IMR-90 (cell line): ENCODE results near the gene SHOX. TPM values are rescaled to one million over a fixed set of nuclear protein-coding genes. Genes with fewer than 3 reads are reported as not detected.
"Not testable (repeated sequence)": the region's sequence is repeated elsewhere in the genome, so short reads cannot be mapped to it uniquely, and the experiment has no call there.

Experiments used
- ATAC-seq: fragments of 200-7000 bp; cut with Tn5 transposase; 2 replicates; pipeline ENCODE4 v1.9.1; 2020; ENCODE audit warnings: low read depth, mild to moderate bottlenecking, moderate library complexity
- BruUV-seq: library from RNA; stranded (reverse); fragments of 400-500 nt; replicated peaks from 2 replicates; lab custom pipeline; 2021; lab: Mats Ljungman, UMichigan
- CTCF ChIA-PET: fragments of 300-600 bp; formaldehyde crosslinking; extraction: SDS; loops from one replicate; lab custom pipeline; 2021; ENCODE audit warnings: antibody characterized with exemption; lab: Yijun Ruan, JAX
- POLR2A ChIA-PET: fragments of 300-600 bp; sonication (Branson Sonifier 250); formaldehyde crosslinking; loops from one replicate; lab custom pipeline; 2022; ENCODE audit warnings: antibody characterized with exemption; ENCODE audit not compliant: unreplicated experiment; lab: Charles Lee
- DNase-seq: peaks from one replicate; pipeline ENCODE4 v3.0.0; 2013
- H2AFZ ChIP-seq: replicated peaks from 2 replicates; pipeline ENCODE3; 2013; ENCODE audit warnings: low read length, mild to moderate bottlenecking; ENCODE audit not compliant: poor library complexity
- H2AK5ac ChIP-seq: 2 replicates; pipeline ENCODE4 v1.6.1; 2013; ENCODE audit warnings: low read depth, low read length, inconsistent platforms
- H2AK9ac ChIP-seq: replicated peaks from 2 replicates; pipeline ENCODE3; 2013; ENCODE audit warnings: mild to moderate bottlenecking, low read depth, low read length, moderate library complexity; ENCODE audit not compliant: poor library complexity
- H2BK120ac ChIP-seq: 2 replicates; pipeline ENCODE4 v1.6.1; 2013; ENCODE audit warnings: low read depth, low read length, inconsistent platforms
- H2BK15ac ChIP-seq: 3 replicates; pipeline ENCODE4 v1.6.1; 2013; ENCODE audit warnings: low read depth, low read length, inconsistent platforms
- H2BK20ac ChIP-seq: 2 replicates; pipeline ENCODE4 v1.6.1; 2013; ENCODE audit warnings: low read depth, mild to moderate bottlenecking, inconsistent platforms, low read length, moderate library complexity
- H2BK5ac ChIP-seq: 2 replicates; pipeline ENCODE4 v1.6.1; 2013; ENCODE audit warnings: mild to moderate bottlenecking, low read depth, low read length, inconsistent platforms; ENCODE audit not compliant: poor library complexity, severe bottlenecking
- H3K14ac ChIP-seq: replicated peaks from 2 replicates; pipeline ENCODE4 v1.6.1; 2013; ENCODE audit warnings: low read depth, low read length, inconsistent platforms
- H3K18ac ChIP-seq: 2 replicates; pipeline ENCODE4 v1.6.1; 2013; ENCODE audit warnings: low read depth, low read length, control low read depth
- H3K23ac ChIP-seq: 2 replicates; pipeline ENCODE4 v1.6.1; 2013; ENCODE audit warnings: low read depth, low read length, inconsistent platforms
- H3K27ac ChIP-seq: 2 replicates; pipeline ENCODE4 v1.5.1; 2013; ENCODE audit warnings: mild to moderate bottlenecking, control low read depth, low read length; ENCODE audit not compliant: insufficient read depth
- H3K27me3 ChIP-seq: 2 replicates; pipeline ENCODE4 v1.6.1; 2013; ENCODE audit warnings: low read length; ENCODE audit not compliant: control insufficient read depth, insufficient read depth
- H3K36me3 ChIP-seq: 2 replicates; pipeline ENCODE4 v1.6.1; 2013; ENCODE audit warnings: low read length, mixed read lengths; ENCODE audit not compliant: control insufficient read depth, insufficient read depth
- H3K4ac ChIP-seq: 2 replicates; pipeline ENCODE4 v1.6.1; 2013; ENCODE audit warnings: low read depth, low read length, inconsistent platforms
- H3K4me1 ChIP-seq: 2 replicates; pipeline ENCODE4 v1.6.1; 2013; ENCODE audit warnings: low read length, mixed read lengths; ENCODE audit not compliant: control insufficient read depth, insufficient read depth
- H3K4me2 ChIP-seq: 2 replicates; pipeline ENCODE4 v1.6.1; 2013; ENCODE audit warnings: low read depth, mild to moderate bottlenecking, control low read depth, low read length, moderate library complexity
- H3K4me3 ChIP-seq: 2 replicates; pipeline ENCODE4 v1.5.1; 2013; ENCODE audit warnings: low read depth, mild to moderate bottlenecking, control low read depth, low read length, moderate library complexity; ENCODE audit not compliant: insufficient read depth
- H3K56ac ChIP-seq: 2 replicates; pipeline ENCODE4 v1.6.1; 2013; ENCODE audit warnings: low read length, inconsistent platforms; ENCODE audit not compliant: insufficient read depth; ENCODE audit errors: extremely low read depth
- H3K79me1 ChIP-seq, 2 experiments: 2 replicates each; pipeline ENCODE4 v1.6.1; 2013; ENCODE audit warnings: low read length in 2 of 2, inconsistent platforms in 1 of 2, low read depth in 1 of 2
- H3K9ac ChIP-seq: 2 replicates; pipeline ENCODE4 v1.6.1; 2013; ENCODE audit warnings: low read depth, low read length, control low read depth
- H3K9me1 ChIP-seq: 2 replicates; pipeline ENCODE4 v1.6.1; 2013; ENCODE audit warnings: low read length, inconsistent platforms; ENCODE audit not compliant: insufficient read depth
- H3K9me3 ChIP-seq: 2 replicates; pipeline ENCODE4 v1.6.1; 2013; ENCODE audit warnings: low read length; ENCODE audit not compliant: control insufficient read depth, insufficient read depth
- H4K20me1 ChIP-seq: 2 replicates; pipeline ENCODE4 v1.6.1; 2013; ENCODE audit warnings: low read length, inconsistent platforms; ENCODE audit not compliant: insufficient read depth
- H4K5ac ChIP-seq: 2 replicates; pipeline ENCODE4 v1.6.1; 2013; ENCODE audit warnings: mild to moderate bottlenecking, low read depth, low read length, control low read depth
- H4K8ac ChIP-seq, 2 experiments: 2 replicates each; pipeline ENCODE4 v1.6.1; 2013; ENCODE audit warnings: low read depth in 2 of 2, low read length in 2 of 2, control low read depth in 1 of 2, inconsistent platforms in 1 of 2
- H4K91ac ChIP-seq: 2 replicates; pipeline ENCODE4 v1.6.1; 2013; ENCODE audit warnings: low read depth, low read length, inconsistent platforms; ENCODE audit not compliant: insufficient read depth
- WGBS, 2 experiments: methylation state at CpG; one replicate each; pipeline versions ENCODE4 v1.1.5 to v1.1.7; 2013; ENCODE audit warnings: missing lambda C conversion rate in 2 of 2; ENCODE audit not compliant: insufficient read length in 1 of 2; ENCODE audit errors: extremely low coverage in 2 of 2; 5-methylcytosine and 5-hydroxymethylcytosine counted together
- dilution Hi-C: fragments of 300-500 bp; cut with HindIII; formaldehyde crosslinking; loops from one replicate; pipeline ENCODE4 v1.14.3; 2018; ENCODE audit warnings: low sequenced_read_pairs; ENCODE audit not compliant: unreplicated experiment
- in situ Hi-C: fragments of 300-500 bp; cut with MboI; formaldehyde crosslinking; loops from 3 replicates; pipeline ENCODE4 v1.14.3; 2019; ENCODE audit warnings: low sequenced_read_pairs, inconsistent platforms, mixed read lengths
- intact Hi-C: fragments of 100-400 bp; cut with micrococcal nuclease; formaldehyde crosslinking; loops from 2 replicates; pipeline ENCODE4 v1.10.0; 2022
- polyA plus RNA-seq, 3 experiments: library from polyadenylated mRNA; depleted of rRNA; stranded (reverse); fragments of >200 nt; gene quantifications; 2 replicates each; pipeline ENCODE4 v1.2.3, GENCODE V29; 2012; ENCODE audit warnings: low replicate concordance in 1 of 3
- total RNA-seq: library from RNA; depleted of rRNA; stranded (reverse); fragments of >200 nt; gene quantifications from 2 replicates; pipeline ENCODE4 v1.2.3, GENCODE V29; 2012

Gene SHOX
- total and polyA plus RNA-seq, 2 of the 4 experiments (the other 2 are of a cell fraction) = not detected

DNA sequence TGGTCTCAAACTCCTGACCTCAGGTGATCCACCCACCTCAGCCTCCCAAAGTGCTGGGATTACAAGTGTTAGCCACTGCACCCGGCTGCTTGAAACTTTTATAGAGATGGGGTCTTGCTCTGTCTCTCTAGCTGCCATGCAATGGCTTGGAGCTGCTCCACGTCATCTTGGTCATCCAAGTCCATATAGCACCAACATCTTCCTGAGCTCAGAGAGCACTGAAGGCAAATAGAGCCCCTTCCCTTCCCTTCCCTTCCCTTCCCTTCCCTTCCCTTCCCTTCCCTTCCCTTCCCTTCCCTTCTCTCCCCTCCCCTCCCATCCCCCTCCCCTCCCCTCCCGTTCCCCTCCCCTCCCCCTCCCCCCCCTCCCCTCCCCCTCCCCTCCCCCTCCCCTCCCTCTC, 22.5 kb upstream of the SHOX start:
- H2AFZ ChIP-seq, H2AK5ac ChIP-seq, H3K23ac ChIP-seq, POLR2A ChIA-PET, H3K4ac ChIP-seq, CTCF ChIA-PET, H3K56ac ChIP-seq, H3K14ac ChIP-seq, in situ Hi-C loops, intact Hi-C loops, H4K20me1 ChIP-seq, H4K91ac ChIP-seq, H4K5ac ChIP-seq, H3K18ac ChIP-seq, H4K8ac ChIP-seq, H3K36me3 ChIP-seq, H3K27me3 ChIP-seq, H2BK20ac ChIP-seq, H3K79me1 ChIP-seq, H3K27ac ChIP-seq, DNase-seq, H2BK5ac ChIP-seq, H3K9me3 ChIP-seq, H2AK9ac ChIP-seq, H3K4me1 ChIP-seq, dilution Hi-C loops, BruUV-seq, H2BK120ac ChIP-seq, ATAC-seq, H3K9me1 ChIP-seq, H3K9ac ChIP-seq, H2BK15ac ChIP-seq, H3K4me3 ChIP-seq, H3K4me2 ChIP-seq: not testable (repeated sequence)
- WGBS, 2 experiments = no CpG with 5 or more reads among the region's 3 CpGs
